Stimulated activated CD8-positive, alpha-beta memory T cell treated with anti-CD3 and anti-CD28 coated beads, Interleukin-15, amount 100 ng/mL, for 4 hours (primary cell): ENCODE results near the gene ASS1.

Experiments
- DNase-seq, 2 donors: peaks; one replicate each; pipeline ENCODE4 v3.0.0-alpha.2; 2020; ENCODE audit warnings: low read depth in 2 of 2

ASS1 gene

GRCh38 chr9:130498298-130498917 lies 53.6 kb downstream of the ASS1 start:
- DNase-seq: no peak

GRCh38 chr9:130498918-130499698 lies 54.3 kb downstream of the ASS1 start:
- DNase-seq: no peak

GRCh38 chr9:130499804-130500263 lies 55.1 kb downstream of the ASS1 start:
- DNase-seq: no peak

- DNase-seq: no peak
Observed at GRCh38 chr9:130500340-130501180, 55.8 kb downstream of the ASS1 start.

GRCh38 chr9:130501639-130502038 lies 56.9 kb downstream of the ASS1 start:
- DNase-seq: no peak

- no peak for DNase-seq
Observed at GRCh38 chr9:130508218-130508617, 63.5 kb downstream of the ASS1 start.

- DNase-seq: no peak
Observed at GRCh38 chr9:130512199-130512598, 67.4 kb downstream of the ASS1 start.

- DNase-seq: no peak
Observed at GRCh38 chr9:130513078-130513477, 68.3 kb downstream of the ASS1 start.

GRCh38 chr9:130518233-130518632 lies 73.5 kb downstream of the ASS1 start:
- no peak for DNase-seq

GRCh38 chr9:130518943-130519799 lies 74.4 kb downstream of the ASS1 start:
- DNase-seq: no peak

GRCh38 chr9:130519927-130520326 lies 75.2 kb downstream of the ASS1 start:
- no peak for DNase-seq

- no peak for DNase-seq
Observed at GRCh38 chr9:130521715-130522114, 77.0 kb downstream of the ASS1 start.

GRCh38 chr9:130522233-130522808 lies 77.6 kb downstream of the ASS1 start:
- no peak for DNase-seq

GRCh38 chr9:130523921-130524320 lies 79.2 kb downstream of the ASS1 start:
- DNase-seq: no peak

- no peak for DNase-seq
Observed at GRCh38 chr9:130526193-130526853, 81.6 kb downstream of the ASS1 start.

GRCh38 chr9:130526854-130527650 lies 82.3 kb downstream of the ASS1 start:
- DNase-seq: no peak

GRCh38 chr9:130527651-130528310 lies 83.0 kb downstream of the ASS1 start:
- no peak for DNase-seq

- no peak for DNase-seq
Observed at GRCh38 chr9:130528674-130529073, 83.9 kb downstream of the ASS1 start.

- DNase-seq: no peak
Observed at GRCh38 chr9:130530938-130531337, 86.2 kb downstream of the ASS1 start.
